GM10266 (cell line): ENCODE results near the gene PCDHB6.
"Not testable (repeated sequence)": the region's sequence is repeated elsewhere in the genome, so short reads cannot be mapped to it uniquely, and the experiment has no call there.

Source experiments
- DNase-seq: peaks from one replicate; pipeline ENCODE4 v3.0.0; 2012; ENCODE audit errors: extremely low spot score
- CTCF ChIP-seq: IDR thresholded peaks from 2 replicates; pipeline ENCODE4 v1.5.1; 2012; ENCODE audit warnings: mild to moderate bottlenecking, low read depth; ENCODE audit not compliant: control insufficient read depth, insufficient read depth; ENCODE audit errors: missing control alignments

The PCDHB6 gene

GRCh38 chr5:141155540-141156374, 5.9 kb downstream of the PCDHB6 start:
- DNase-seq: no peak
- no peak for TF ChIP-seq CTCF

- not testable (repeated sequence) for DNase-seq
Observed at GRCh38 chr5:141157356-141157755, 7.5 kb downstream of the PCDHB6 start.

- DNase-seq: not testable (repeated sequence)
Observed at GRCh38 chr5:141157901-141158300, 8.0 kb downstream of the PCDHB6 start.

- DNase-seq: no peak
- peak; percentile 26 for TF ChIP-seq CTCF
Observed at GRCh38 chr5:141172381-141173204, 22.7 kb downstream of the PCDHB6 start, which contains the start of gene PCDHB7. Gene PCDHB7, plus strand, starts transcription at chr5:141172644. Its CDS starts 192 bp downstream, at chr5:141172836.

- not testable (repeated sequence) for DNase-seq
Observed at GRCh38 chr5:141174291-141175104, 24.6 kb downstream of the PCDHB6 start.

- no peak for TF ChIP-seq CTCF
- no peak for DNase-seq
Observed at GRCh38 chr5:141175933-141176332, 26.1 kb downstream of the PCDHB6 start.

- not testable (repeated sequence) for DNase-seq
Observed at GRCh38 chr5:141177577-141178191, 27.8 kb downstream of the PCDHB6 start, which contains the start of gene PCDHB8. Gene PCDHB8, plus strand, starts transcription at chr5:141177790. Its CDS starts 245 bp downstream, at chr5:141178035.

- not testable (repeated sequence) for DNase-seq
Observed at GRCh38 chr5:141179371-141179770, 29.5 kb downstream of the PCDHB6 start.

- DNase-seq: not testable (repeated sequence)
Observed at GRCh38 chr5:141179876-141180275, 30.0 kb downstream of the PCDHB6 start.

- DNase-seq: no peak
- TF ChIP-seq CTCF: no peak
Observed at GRCh38 chr5:141180313-141180712, 30.5 kb downstream of the PCDHB6 start.
